Right lobe of liver (tissue), 4 donors: Measurements from ENCODE around the gene CEP85.

Source experiments
- CTCF ChIP-seq, 4 donors: fragments of 200-600 bp in 3 of 4; fragments of 450-650 bp in 1 of 4; IDR thresholded peaks; one replicate each; pipeline versions ENCODE4 v1.5.1 to v1.8.0; 2016 to 2022; ENCODE audit warnings: antibody characterized with exemption in 4 of 4, mild to moderate bottlenecking in 2 of 4
- POLR2A ChIP-seq: fragments of 450-650 bp; IDR thresholded peaks from one replicate; pipeline ENCODE4 v1.6.1; 2017; ENCODE audit warnings: antibody characterized with exemption, mild to moderate bottlenecking
- donor health status: DM: no; HTN: no; CAD: no.
- donor health status: DM: no; HTN: no; CAD: no.
- donor health status: DM: no; HTN: yes; CAD: no.

GRCh38 chr1:26283871-26284596 is 50.0 kb downstream of the CEP85 start:
- TF ChIP-seq CTCF (IDR thresholded peaks at IDR 0.05) (no peak), POLR2A (no peak)
